Lower leg skin (tissue), 4 donors: ENCODE data around the gene FBLN1. TPM values are rescaled to one million over a fixed set of nuclear protein-coding genes. Genes with fewer than 3 reads are reported as not detected.
"Not testable (repeated sequence)": the region's sequence is repeated elsewhere in the genome, so short reads cannot be mapped to it uniquely, and the experiment has no call there.

Experiments used
- DNase-seq, 2 donors: peaks; one replicate each; pipeline ENCODE4 v3.0.0-alpha.2; 2019; ENCODE audit warnings: low spot score in 2 of 2
- H3K4me3 ChIP-seq: fragments of 200-600 bp; sonication (generic); 2 replicates; pipeline ENCODE4 v1.5.1; 2017; ENCODE audit warnings: mild to moderate bottlenecking, low read depth; ENCODE audit not compliant: poor library complexity, severe bottlenecking
- CTCF ChIP-seq, 3 donors: fragments of 450-650 bp; IDR thresholded peaks; one replicate each; pipeline ENCODE4 v1.5.1; 2016; ENCODE audit warnings: antibody characterized with exemption in 3 of 3, mild to moderate bottlenecking in 3 of 3, moderate library complexity in 2 of 3
- POLR2A ChIP-seq, 2 donors: fragments of 450-650 bp; IDR thresholded peaks; one replicate each; pipeline ENCODE4 v1.6.1; 2016 to 2017; ENCODE audit warnings: antibody characterized with exemption in 2 of 2, mild to moderate bottlenecking in 1 of 2, moderate library complexity in 1 of 2
- WGBS, 2 donors: methylation state at CpG; one replicate each; pipeline ENCODE4 v1.1.5; 2018; 5-methylcytosine and 5-hydroxymethylcytosine counted together
- intact Hi-C: fragments of 100-400 bp; cut with DNase I; formaldehyde crosslinking; loops from one replicate; pipeline ENCODE4 v1.15.0; 2023; ENCODE audit warnings: low total_unique reads
- total RNA-seq, 4 donors: library from RNA; depleted of rRNA; stranded (reverse); fragments of >200 nt; gene quantifications; one replicate each; pipeline ENCODE4 v1.1.0, GENCODE V29; 2016

Gene FBLN1
- total RNA-seq, 4 donors from 2014 or later: 114 to 414 (median 163) TPM

- H3K4me3 ChIP-seq: no peak overlapping the region
- 69 to 89% methylated on average over 3 of the region's 3 CpGs for WGBS, 2 donors
- intact Hi-C loops: no loop called here
- TF ChIP-seq CTCF (IDR thresholded peaks at IDR 0.05) (no peak), POLR2A (IDR thresholded peaks at IDR 0.05) (no peak)
- DNase-seq: no peak
Observed at GRCh38 chr22:45620706-45621105, 118.0 kb downstream of the FBLN1 start.

- intact Hi-C loops: no loop called here
- TF ChIP-seq CTCF (IDR thresholded peaks at IDR 0.05) (no peak), POLR2A (IDR thresholded peaks at IDR 0.05) (no peak)
- no peak overlapping the region for H3K4me3 ChIP-seq
- 87 to 93% methylated on average over 10 to 11 of the region's 11 CpGs for WGBS, 2 donors
- DNase-seq: no peak
Observed at GRCh38 chr22:45621836-45622600, 119.3 kb downstream of the FBLN1 start.

GRCh38 chr22:45623464-45624145 is 120.9 kb downstream of the FBLN1 start:
- H3K4me3 ChIP-seq, intact Hi-C loops, DNase-seq: not testable (repeated sequence)
- WGBS, 2 donors: 84 to 89% methylated on average over 3 of the region's 3 CpGs

- no peak overlapping the region for H3K4me3 ChIP-seq
- peak in 1 of 2 donors; percentile 42 for DNase-seq
- WGBS, 2 donors: 38 to 42% methylated on average over 22 of the region's 22 CpGs
- intact Hi-C loops: no loop called here
- no peak for TF ChIP-seq CTCF (IDR thresholded peaks at IDR 0.05)
Observed at GRCh38 chr22:45626198-45626651, 123.5 kb downstream of the FBLN1 start.

GRCh38 chr22:45627489-45628233 is 125.0 kb downstream of the FBLN1 start:
- DNase-seq: no peak
- TF ChIP-seq POLR2A (IDR thresholded peaks at IDR 0.05): no peak
- TF ChIP-seq CTCF (IDR thresholded peaks at IDR 0.05): no peak
- intact Hi-C loops: no loop called here
- WGBS, 2 donors: 91 to 94% methylated on average over 22 of the region's 22 CpGs
- H3K4me3 ChIP-seq: no peak overlapping the region

GRCh38 chr22:45628515-45628914 is 125.8 kb downstream of the FBLN1 start:
- DNase-seq: no peak
- intact Hi-C loops: no loop called here
- no peak overlapping the region for H3K4me3 ChIP-seq
- TF ChIP-seq POLR2A (IDR thresholded peaks at IDR 0.05): no peak
- no peak for TF ChIP-seq CTCF (IDR thresholded peaks at IDR 0.05)
- 77 to 81% methylated on average over 5 of the region's 5 CpGs for WGBS, 2 donors
